ENCODE results near the gene RPLP2.

Gene RPLP2

GRCh38 chr11:853682-854448 is 44.1 kb downstream of the RPLP2 start:
- DNase-seq, result no peak

GRCh38 chr11:854601-855329 is 45.0 kb downstream of the RPLP2 start:
- no peak for DNase-seq

- DNase-seq, result no peak
These were observed 45.5 kb downstream of the RPLP2 start for GRCh38 chr11:855330-855674.

- no peak for DNase-seq
These were observed 46.0 kb downstream of the RPLP2 start for GRCh38 chr11:855796-856195.

- no peak for DNase-seq
These were observed 46.6 kb downstream of the RPLP2 start for GRCh38 chr11:856397-856796.

- no peak for DNase-seq
These were observed 48.4 kb downstream of the RPLP2 start for GRCh38 chr11:858053-858761.

- DNase-seq, result no peak
These were observed 49.1 kb downstream of the RPLP2 start for GRCh38 chr11:858762-859339.

- DNase-seq, result no peak
These were observed 49.8 kb downstream of the RPLP2 start for GRCh38 chr11:859394-860131.

GRCh38 chr11:860234-861104 is 50.7 kb downstream of the RPLP2 start:
- no peak for DNase-seq

GRCh38 chr11:861105-861479 is 51.3 kb downstream of the RPLP2 start:
- no peak for DNase-seq

- DNase-seq, result no peak
These were observed 52.4 kb downstream of the RPLP2 start for GRCh38 chr11:862081-862661.
